ENCODE measurements around the gene ARSB. TPM values are rescaled to one million over a fixed set of nuclear protein-coding genes. Genes with fewer than 3 reads are reported as not detected.
"Not testable (repeated sequence)": the region's sequence is repeated elsewhere in the genome, so short reads cannot be mapped to it uniquely, and the experiment has no call there.

Gene ARSB
- polyA plus RNA-seq, 1 of the 3 experiments (the other 2 are of a cell fraction): 12.5 TPM

DNA sequence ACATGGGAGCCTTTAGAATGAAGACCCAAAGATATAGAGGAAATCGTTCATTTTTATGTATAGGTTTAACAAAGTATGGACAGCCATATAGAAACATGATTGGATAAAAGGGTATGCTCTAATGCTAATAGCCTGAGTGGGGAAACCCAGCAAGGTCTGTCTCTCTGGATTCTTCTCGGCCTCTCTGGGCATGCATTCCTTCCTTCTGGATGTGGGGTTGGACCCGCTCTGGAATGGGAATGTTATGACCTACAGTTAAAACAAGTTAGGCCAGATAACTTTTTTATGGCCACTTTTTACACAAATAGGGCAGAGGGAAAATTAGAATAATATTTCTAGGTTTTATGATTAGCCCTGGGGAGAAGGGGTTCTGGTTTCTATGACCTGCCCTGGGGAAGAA lies 103.2 kb downstream of the ARSB start (continued):
- no peak for TF ChIP-seq JUND (IDR thresholded peaks at IDR 0.05)
- TF ChIP-seq, protein P1, sequence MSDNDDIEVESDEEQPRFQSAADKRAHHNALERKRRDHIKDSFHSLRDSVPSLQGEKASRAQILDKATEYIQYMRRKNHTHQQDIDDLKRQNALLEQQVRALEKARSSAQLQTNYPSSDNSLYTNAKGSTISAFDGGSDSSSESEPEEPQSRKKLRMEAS (IDR thresholded peaks at IDR 0.05; ENCODE audit: low read depth): no peak

DNA sequence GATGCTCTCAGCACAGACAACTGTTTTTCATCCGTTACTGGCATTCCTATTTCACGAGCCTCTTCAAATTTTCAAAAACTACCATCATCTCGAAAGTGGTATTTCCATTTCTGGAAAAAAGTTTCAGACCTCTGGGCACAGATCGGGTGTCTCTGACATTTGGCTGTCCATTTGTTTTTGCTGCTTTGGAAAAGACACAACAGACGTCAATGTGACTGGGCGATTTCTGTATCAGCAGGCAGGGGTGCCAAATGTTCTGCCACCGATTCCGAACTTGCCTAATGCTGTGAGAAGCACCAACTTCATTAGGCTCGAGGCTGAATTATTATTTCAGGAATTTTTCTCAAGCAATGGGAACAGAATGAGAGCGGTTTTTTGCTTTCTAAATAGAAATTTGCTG lies 105.6 kb downstream of the ARSB start:
- H3K9ac ChIP-seq: no peak overlapping the region
- no peak overlapping the region for H3K4me3 ChIP-seq (ENCODE audit: low read depth in 2 of 2, low read length in 1 of 2)
- TF ChIP-seq YY1 (IDR thresholded peaks at IDR 0.05; ENCODE audit: low read depth) (no peak), ELF1 (IDR thresholded peaks at IDR 0.05) (no peak), TAF1 (IDR thresholded peaks at IDR 0.05; ENCODE audit: borderline replicate concordance, low read depth, low read length) (no peak), GABPA (IDR thresholded peaks at IDR 0.05; ENCODE audit: low read depth) (no peak), TEAD4 (IDR thresholded peaks at IDR 0.05; ENCODE audit: borderline replicate concordance, insufficient read depth) (no peak), TCF12 (IDR thresholded peaks at IDR 0.05) (no peak), GATA2 (CRISPR knock-in tag; IDR thresholded peaks at IDR 0.05) (no peak), RFX5 (IDR thresholded peaks at IDR 0.05; ENCODE audit: low read length) (no peak), MXI1 (IDR thresholded peaks at IDR 0.05; ENCODE audit: low read depth, low read length) (no peak), FOXJ3 (CRISPR knock-in tag; IDR thresholded peaks at IDR 0.05) (no peak)
- TF ChIP-seq, protein P2, sequence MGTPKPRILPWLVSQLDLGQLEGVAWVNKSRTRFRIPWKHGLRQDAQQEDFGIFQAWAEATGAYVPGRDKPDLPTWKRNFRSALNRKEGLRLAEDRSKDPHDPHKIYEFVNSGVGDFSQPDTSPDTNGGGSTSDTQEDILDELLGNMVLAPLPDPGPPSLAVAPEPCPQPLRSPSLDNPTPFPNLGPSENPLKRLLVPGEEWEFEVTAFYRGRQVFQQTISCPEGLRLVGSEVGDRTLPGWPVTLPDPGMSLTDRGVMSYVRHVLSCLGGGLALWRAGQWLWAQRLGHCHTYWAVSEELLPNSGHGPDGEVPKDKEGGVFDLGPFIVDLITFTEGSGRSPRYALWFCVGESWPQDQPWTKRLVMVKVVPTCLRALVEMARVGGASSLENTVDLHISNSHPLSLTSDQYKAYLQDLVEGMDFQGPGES (IDR thresholded peaks at IDR 0.05; ENCODE audit: low read depth, low read length): no peak
- TF ChIP-seq, protein P3, sequence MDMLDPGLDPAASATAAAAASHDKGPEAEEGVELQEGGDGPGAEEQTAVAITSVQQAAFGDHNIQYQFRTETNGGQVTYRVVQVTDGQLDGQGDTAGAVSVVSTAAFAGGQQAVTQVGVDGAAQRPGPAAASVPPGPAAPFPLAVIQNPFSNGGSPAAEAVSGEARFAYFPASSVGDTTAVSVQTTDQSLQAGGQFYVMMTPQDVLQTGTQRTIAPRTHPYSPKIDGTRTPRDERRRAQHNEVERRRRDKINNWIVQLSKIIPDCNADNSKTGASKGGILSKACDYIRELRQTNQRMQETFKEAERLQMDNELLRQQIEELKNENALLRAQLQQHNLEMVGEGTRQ (IDR thresholded peaks at IDR 0.05; ENCODE audit: borderline replicate concordance, low read depth, low read length): no peak
- TF ChIP-seq, protein P1 (IDR thresholded peaks at IDR 0.05; ENCODE audit: low read depth): no peak
- TF ChIP-seq, protein P4, sequence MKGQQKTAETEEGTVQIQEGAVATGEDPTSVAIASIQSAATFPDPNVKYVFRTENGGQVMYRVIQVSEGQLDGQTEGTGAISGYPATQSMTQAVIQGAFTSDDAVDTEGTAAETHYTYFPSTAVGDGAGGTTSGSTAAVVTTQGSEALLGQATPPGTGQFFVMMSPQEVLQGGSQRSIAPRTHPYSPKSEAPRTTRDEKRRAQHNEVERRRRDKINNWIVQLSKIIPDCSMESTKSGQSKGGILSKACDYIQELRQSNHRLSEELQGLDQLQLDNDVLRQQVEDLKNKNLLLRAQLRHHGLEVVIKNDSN (IDR thresholded peaks at IDR 0.05; ENCODE audit: borderline replicate concordance, low read depth): no peak
- H3K4me1 ChIP-seq (ENCODE audit: control insufficient read depth in 1 of 2, insufficient read depth in 2 of 2, low read depth in 1 of 2, low read length in 1 of 2): no peaks in the 10 kb centered on the region
- no peak overlapping the region for H2AFZ ChIP-seq (ENCODE audit: low read depth)
- no peaks in the 10 kb centered on the region for H4K20me1 ChIP-seq (ENCODE audit: insufficient read depth)
- H3K4me2 ChIP-seq: no peak overlapping the region
- H3K9me2 ChIP-seq: no peaks in the 10 kb centered on the region
- no peak overlapping the region for H3K27ac ChIP-seq (ENCODE audit: low read depth in 2 of 2, low read length in 1 of 2)
- H3F3A ChIP-seq (replicated peaks; ENCODE audit: insufficient read depth): peaks cover 3% of the 10 kb centered on the region
- no peaks in the 10 kb centered on the region for H3K27me3 ChIP-seq (ENCODE audit: insufficient read depth)
- WGBS (ENCODE audit: low lambda C conversion rate): 86% methylated on average over 10 of the region's 10 CpGs
- CTCF ChIA-PET: no interaction called here
- DNase-seq: no peak
- POLR2A ChIA-PET: no interaction called here
- no peaks in the 10 kb centered on the region for H3K79me2 ChIP-seq (ENCODE audit: insufficient read depth)
- no peaks in the 10 kb centered on the region for H3K36me3 ChIP-seq (replicated peaks in 1 of 2; ENCODE audit: control insufficient read depth in 1 of 2, insufficient read depth in 2 of 2, low read length in 1 of 2)
- no peaks in the 10 kb centered on the region for H3K9me3 ChIP-seq

DNA sequence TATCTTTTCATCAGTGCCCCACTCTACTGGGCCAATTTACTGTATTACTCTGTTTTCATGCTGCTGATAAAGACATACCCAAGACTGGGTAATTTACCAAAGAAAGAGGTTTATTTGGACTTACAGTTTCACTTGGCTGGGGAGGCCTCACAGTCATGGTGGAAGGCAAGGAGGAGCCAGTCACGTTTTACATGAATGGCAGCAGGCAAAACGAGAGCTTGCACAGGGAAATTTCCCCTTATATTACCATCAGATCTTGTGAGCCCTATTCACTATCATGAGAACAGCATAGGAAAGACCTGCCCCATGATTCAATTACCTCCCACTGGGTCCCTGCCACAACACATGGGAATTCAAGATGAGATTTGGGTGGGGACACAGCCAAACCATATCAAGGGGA lies 119.0 kb downstream of the ARSB start:
- POLR2A ChIA-PET; H3K9me2 ChIP-seq; H3K4me2 ChIP-seq; H3K79me2 ChIP-seq (ENCODE audit: insufficient read depth); CTCF ChIA-PET; H3K27me3 ChIP-seq (ENCODE audit: insufficient read depth); H3K9me3 ChIP-seq; H2AFZ ChIP-seq (ENCODE audit: low read depth); H3K27ac ChIP-seq (ENCODE audit: low read depth in 2 of 2, low read length in 1 of 2); DNase-seq; H3F3A ChIP-seq (replicated peaks; ENCODE audit: insufficient read depth); H3K4me3 ChIP-seq (ENCODE audit: low read depth in 2 of 2, low read length in 1 of 2); H3K36me3 ChIP-seq (replicated peaks in 1 of 2; ENCODE audit: control insufficient read depth in 1 of 2, insufficient read depth in 2 of 2, low read length in 1 of 2); H4K20me1 ChIP-seq (ENCODE audit: insufficient read depth); H3K9ac ChIP-seq; H3K4me1 ChIP-seq (ENCODE audit: control insufficient read depth in 1 of 2, insufficient read depth in 2 of 2, low read depth in 1 of 2, low read length in 1 of 2): not testable (repeated sequence)
- WGBS (ENCODE audit: low lambda C conversion rate): 66% methylated on average over 2 of the region's 2 CpGs

Measured in SK-N-SH (cell line).